Ovary (tissue), 3 donors: ENCODE measurements around the gene PSMG1.

Experiments
- CTCF ChIP-seq, 3 donors: fragments of 450-650 bp in 2 of 3; fragments of 200-600 bp in 1 of 3; IDR thresholded peaks; one replicate each; pipeline versions ENCODE4 v1.5.1 to v1.8.0; 2016 to 2022; ENCODE audit warnings: antibody characterized with exemption in 3 of 3, mild to moderate bottlenecking in 1 of 3
- POLR2A ChIP-seq: fragments of 450-650 bp; IDR thresholded peaks from one replicate; pipeline ENCODE4 v1.6.1; 2017; ENCODE audit warnings: antibody characterized with exemption, mild to moderate bottlenecking, moderate library complexity
- donor health status: DM: no; HTN: no; CAD: no.

- TF ChIP-seq CTCF (IDR thresholded peaks at IDR 0.05) (no peak), POLR2A (no peak)
These were observed 3.9 kb upstream of the PSMG1 start for GRCh38 chr21:39187141-39187540.
